GM21360 (cell line): Measurements from ENCODE around the gene CUL4A.
"Not testable (repeated sequence)": the region's sequence is repeated elsewhere in the genome, so short reads cannot be mapped to it uniquely, and the experiment has no call there.

ENCODE experiments used
- ATAC-seq: cut with Tn5 transposase; IDR thresholded peaks from one replicate; pipeline ENCODE4 v1.9.1; 2021; ENCODE audit warnings: mild to moderate bottlenecking, moderate library complexity; ENCODE audit not compliant: unreplicated experiment

Gene CUL4A

DNA sequence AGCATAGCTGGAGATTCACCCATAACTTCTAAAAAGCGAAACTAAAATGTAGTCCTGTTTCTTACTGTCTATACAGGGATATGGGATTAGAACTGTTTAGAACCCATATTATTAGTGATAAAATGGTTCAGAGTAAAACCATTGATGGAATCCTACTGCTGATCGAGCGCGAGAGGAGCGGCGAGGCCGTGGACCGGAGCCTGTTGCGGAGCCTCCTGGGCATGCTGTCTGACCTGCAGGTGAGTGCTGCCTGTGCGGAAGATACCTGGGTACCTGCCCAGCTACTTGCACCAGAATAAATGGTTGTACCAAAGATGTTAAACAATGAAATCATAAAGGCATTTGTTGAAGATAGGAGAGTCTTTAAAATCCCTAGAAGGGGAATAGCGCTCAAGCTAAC lies 23.7 kb downstream of the CUL4A start:
- no peak for ATAC-seq

DNA sequence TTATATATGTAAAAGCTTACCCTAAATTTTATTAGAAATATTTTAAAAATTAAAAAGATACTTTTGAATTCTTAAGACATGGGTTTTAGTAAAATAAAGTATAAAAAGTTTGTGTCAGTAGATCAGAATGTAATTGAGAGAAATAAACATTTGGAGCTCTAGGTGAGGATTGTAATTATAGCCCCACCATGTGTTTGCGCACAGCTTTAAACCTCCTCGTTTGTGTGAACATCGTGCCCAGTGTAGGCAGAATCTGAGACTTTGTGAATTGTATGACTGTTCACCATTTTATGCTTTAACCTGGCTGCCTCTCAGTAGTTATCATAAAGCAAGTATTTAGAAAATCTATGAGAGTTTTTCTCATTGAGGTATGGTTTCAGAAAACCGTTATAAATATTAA lies 29.1 kb downstream of the CUL4A start:
- ATAC-seq, result no peak

DNA sequence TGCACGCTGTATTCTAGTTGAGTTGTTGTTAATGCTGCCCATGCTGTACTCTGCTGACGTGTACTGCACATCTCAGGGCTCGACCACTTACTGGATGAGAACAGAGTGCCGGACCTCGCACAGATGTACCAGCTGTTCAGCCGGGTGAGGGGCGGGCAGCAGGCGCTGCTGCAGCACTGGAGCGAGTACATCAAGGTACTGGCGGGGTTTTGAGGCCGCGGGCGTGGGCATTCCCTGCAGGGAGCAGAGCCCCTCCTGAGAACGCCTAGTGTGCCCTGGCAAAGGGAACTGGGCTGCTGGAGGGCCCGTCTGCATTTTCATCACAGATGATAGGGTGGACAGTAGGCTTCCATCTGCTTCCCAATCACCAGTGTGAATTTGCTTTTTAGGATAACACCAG lies 29.9 kb downstream of the CUL4A start:
- ATAC-seq, result no peak

DNA sequence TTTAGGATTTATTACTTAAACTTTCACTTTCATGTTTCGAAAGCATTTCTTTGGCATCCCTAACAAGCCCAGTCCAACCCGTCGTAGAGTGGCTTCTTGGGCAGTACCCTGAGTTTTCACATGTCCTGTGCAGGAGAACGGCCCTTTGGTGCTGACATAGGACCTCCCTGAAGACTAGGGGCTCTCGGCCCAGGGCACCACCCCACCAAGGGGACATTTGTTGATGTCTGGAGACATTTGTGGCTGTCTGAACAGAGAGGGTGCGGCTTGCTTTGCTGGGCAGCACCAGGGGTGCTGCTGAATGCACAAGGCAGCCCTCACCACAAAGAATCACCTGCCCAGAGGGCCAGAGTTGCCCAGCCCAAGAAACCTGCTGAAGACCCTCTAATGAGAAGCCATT lies 30.6 kb downstream of the CUL4A start:
- no peak for ATAC-seq

DNA sequence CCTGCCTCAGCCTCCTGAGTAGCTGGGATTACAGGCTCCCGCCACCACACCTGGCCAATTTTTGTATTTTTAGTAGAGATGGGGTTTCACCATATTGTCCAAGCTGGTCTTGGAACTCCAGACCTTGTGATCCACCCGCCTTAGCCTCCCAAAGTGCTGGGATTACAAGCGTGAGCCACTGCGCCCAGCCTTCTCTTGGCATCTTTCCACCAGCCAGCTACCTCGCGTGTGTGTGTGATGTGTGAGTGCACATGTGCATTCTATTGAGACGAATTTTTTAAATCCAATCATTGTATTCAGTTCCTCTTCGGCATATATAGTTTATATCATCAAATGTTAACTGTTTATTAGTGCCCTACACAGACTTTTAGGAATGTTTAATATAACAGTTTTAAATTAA lies 32.2 kb downstream of the CUL4A start:
- ATAC-seq, result not testable (repeated sequence)

DNA sequence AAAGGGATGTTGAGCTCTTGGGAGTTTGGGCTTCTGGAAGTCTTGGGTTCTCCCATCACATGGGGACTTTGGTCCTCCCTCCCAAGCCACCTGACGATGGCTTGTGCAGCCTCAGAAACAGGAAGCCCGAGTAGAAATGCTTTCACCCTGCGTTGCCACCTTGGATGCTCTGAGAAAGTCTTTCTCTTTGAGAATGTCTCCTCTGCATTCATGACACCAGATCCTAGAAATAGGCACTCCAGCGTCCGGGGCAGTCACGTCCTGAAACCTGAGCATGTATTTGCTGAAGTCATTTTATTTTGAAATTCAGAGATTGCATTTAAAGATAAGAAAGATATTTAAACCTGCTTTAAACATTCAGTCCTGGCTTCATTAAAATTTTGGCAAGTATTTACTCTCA lies 34.4 kb downstream of the CUL4A start:
- no peak for ATAC-seq

DNA sequence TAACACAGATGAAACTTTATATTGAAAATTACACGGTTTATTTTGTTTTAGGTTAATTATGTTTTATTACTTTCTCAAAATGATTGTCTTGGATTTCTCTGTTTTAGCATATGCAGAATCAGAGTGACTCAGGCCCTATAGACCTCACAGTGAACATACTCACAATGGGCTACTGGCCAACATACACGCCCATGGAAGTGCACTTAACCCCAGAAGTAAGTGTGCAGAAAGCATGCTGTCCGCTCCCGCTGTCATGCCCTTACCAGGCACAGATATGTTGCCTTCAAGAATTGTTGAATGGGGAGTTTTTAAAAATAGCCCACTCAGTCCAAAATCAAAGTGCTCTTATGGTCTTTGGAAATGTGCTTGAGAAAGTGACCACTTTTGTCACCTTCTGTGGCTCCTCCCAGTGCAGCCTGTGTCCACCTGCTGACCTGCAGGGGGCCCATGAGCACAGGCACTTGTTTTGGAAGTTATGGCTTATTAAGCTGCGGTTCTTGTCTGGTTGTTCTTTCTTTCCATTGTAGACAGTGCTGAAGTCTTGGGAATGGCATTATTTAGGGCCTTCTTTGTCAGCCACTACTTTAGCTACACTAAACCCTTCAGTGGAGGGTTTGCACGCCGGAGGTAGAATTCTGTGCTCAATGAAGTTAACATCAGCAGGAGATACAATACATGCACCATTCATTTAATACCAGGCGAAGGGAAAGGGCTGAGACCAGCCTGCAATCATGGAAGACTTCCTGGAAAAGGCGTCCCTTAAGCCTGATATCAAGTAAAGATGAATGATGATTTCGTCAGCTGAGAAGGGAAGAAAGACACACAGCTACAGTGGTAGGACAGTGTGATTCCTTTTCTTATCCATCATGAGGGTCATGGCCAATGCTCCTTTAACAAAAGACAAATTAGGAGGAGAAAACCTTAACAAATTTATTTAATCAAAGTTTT lies 36.7 kb downstream of the CUL4A start:
- ATAC-seq, result no peak

DNA sequence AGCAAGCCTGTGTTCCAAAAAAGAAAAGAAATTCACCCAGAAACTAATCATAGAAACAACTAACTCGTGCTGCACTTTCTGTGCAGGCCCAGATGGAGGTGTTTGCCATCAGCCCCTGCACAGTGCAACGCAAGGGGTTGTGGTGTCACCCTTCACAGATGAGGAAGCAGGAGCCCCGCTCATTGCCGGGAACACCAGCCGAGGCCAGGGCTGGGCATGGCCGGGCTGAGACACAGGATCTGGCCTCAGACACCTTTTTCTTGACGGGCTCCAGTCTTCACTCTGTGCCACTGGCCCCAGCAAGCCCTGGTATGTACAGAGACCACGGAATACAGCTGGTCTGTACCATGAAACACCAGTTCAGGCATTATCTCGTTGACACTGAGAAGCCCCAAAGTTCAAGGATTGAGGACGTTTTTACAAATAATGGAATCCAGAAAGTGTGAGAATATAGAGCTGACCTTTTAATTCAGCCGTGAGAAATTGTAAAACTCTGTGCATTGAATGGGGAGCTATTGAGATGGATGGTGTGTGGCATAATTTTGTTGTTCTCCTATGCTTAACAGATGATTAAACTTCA lies 43.2 kb downstream of the CUL4A start:
- no peak for ATAC-seq

DNA sequence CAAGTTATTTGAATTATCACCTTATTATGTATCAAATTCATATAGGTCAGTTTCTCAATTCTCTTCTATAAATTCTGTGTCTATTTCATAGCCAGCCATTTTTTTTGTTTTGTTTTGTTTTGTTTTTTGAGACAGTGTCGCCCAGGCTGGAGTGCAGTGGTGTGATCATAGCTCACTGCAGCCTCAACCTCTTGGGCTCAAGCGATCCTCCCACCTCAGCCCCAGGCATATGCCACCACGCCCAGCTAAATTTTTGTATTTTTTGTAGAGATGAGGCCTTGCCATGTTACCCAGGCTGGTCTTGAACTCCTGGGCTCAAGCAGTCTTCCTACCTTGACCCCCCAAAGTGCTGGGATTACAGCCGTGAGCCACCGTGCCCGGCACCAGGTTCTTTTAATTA lies 48.5 kb downstream of the CUL4A start:
- ATAC-seq, result not testable (repeated sequence)

DNA sequence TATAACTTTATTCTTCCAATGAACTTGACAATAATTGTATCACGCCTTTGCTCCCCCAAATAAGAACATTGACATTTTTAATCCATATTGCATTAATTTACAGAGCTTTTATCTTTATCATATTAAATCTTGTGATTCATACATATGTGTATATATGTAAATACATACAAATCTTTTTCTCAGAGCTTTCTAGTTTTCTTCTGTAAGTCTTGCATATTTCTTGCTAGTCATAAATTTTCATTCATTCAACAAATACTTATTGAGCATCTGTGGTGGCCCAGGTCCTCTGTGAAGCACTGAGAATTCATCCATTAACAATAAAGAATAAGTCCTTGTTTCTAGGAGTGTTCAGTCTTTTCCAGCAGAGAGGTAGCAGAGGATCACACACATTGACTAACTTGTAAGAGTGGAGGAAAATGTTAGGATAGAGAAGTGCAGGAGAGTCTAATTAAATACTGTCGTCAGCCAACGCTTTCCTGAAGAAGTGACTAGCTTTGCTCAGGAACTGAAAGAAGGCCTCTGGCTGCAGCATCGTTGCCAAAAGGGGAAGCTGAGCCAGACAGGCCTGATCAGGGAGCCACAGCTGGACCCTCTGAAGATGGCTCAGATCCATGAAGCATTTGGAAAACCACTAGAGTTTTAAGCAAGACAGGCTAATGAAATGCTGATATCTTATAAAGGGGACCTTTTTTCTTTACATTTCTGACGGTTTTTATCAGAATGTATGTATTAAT lies 49.1 kb downstream of the CUL4A start:
- no peak for ATAC-seq

DNA sequence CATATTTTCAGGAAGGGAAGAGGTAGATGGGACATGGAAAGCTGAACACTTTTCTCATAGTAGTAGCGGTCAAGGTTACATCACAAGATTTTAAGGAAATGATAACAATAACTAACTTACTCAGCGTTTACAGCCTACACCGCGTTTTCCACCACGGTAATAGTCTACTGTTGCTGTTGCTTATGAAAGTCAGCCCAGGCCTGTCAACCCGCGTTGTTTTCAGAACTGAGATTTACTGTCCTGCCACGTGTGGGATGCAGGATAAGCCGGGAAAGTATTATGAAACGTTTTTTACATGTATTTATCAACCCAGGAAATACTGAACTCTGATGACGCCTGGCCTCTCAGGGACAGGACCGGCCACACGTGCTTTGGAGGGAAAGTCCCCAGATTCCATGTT lies 51.6 kb downstream of the CUL4A start:
- no peak for ATAC-seq

DNA sequence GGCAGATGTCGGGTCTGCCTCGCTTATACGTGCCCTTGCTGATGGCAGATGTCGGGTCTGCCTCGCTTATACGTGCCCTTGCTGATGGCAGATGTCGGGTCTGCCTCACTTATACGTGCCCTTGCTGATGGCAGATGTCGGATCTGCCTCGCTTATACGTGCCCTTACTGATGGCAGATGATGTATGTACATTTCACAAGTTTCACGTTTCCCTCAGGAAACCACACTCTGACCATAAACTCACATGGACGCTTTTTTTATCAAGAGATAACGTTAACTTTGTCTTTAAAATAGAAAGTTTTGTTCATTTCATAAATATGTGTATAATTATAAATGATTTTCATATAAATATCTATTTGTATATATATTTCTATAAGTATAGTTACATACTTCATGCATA lies 53.6 kb downstream of the CUL4A start:
- ATAC-seq, result not testable (repeated sequence)

DNA sequence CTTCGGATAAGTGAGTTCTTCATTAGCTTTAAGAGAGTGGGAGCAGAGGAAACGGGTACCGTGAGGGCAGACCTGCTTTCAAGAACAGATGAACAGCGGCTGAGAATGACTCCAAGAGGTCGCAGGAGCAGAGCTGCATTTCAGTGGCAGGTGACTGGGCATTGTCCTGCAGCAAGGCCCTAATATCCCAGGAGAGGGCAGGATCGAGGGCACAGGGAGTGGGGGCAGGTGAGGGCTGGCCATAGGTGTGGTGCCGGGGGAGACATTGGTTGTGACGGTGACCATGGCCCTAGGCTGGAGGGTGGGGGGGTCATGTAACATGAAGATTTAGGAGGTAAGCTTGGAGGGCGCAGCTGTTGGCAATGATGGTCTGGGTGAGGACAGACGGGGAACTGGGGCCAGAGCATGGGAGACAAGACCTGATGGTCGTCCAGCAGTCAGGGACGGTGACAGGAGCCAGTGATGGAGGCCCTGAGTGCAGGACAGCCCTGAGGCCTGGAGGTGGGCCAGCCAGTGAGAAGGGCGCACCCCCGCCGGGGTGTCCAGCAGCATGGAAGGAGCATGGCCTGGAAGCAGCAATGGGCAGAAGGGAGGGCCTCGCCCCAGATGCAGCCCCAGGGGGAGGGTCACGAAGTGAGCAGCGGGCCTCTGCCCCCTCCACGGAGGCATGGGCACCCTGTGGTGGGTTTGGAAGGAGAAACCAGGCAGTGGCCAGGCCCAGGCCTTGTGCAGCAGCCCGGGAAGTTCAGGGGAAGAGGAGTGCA lies 58.4 kb downstream of the CUL4A start:
- no peak for ATAC-seq

DNA sequence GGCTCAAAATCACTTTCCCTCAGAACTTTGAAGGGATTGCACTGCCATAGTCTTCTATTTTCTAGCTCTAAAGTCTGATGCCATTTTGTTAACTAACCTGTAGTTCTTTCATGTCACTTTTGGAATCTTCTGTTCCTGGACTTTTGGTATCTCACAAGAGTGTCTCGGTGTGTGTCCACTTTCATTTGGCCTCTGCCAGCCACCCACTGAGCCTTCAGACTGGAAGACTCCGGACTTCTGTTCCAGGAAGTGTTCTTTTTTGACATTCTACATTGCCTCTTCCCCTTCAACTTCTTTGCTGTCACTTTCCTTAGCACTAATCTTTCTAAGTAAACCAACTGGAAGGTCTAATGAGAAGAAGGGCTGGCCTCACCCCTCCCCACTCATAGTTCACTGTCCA lies 62.6 kb downstream of the CUL4A start:
- no peak for ATAC-seq

DNA sequence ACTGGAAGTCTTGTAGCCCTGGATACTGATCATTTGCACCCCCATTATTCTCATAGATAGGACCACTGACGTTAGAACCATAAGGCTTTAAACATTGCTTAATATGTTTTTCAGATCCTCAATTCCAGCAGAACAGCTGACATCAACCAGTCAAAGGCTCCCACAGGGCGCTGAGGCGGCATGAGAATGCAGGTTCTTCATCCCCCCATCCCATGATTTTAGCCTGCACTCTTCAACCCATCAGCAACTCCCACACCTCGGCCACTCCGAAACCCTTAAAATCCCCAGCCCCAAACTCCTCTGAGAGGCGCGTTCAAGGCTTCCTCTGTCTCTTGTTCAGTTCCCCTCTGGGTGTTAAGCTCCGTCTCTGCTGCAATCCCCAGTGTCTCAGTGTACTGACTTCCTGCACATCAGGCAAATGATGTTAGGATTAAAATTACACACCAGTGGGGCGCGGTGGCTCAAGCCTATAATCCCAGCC lies 63.3 kb downstream of the CUL4A start:
- no peak for ATAC-seq

DNA sequence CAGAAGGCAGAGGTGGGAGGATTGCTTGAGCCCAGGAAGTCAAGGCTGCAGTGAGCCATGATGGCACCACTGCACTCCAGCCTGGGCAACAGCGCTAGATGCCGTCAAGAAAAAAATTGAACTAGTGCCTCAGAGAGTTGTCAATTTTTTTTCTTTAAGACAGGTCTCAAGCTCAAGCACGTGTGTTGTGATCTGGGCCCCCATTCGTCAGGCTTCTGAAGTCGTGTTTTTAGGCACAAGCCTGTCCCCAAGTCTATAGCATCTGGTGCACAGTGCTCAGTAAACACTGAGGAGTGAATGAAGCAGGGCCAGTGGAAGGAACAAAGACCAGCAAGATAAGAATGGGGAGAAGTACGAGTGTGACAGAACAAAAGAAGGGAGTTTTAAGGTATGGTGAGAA lies 63.9 kb downstream of the CUL4A start:
- no peak for ATAC-seq

DNA sequence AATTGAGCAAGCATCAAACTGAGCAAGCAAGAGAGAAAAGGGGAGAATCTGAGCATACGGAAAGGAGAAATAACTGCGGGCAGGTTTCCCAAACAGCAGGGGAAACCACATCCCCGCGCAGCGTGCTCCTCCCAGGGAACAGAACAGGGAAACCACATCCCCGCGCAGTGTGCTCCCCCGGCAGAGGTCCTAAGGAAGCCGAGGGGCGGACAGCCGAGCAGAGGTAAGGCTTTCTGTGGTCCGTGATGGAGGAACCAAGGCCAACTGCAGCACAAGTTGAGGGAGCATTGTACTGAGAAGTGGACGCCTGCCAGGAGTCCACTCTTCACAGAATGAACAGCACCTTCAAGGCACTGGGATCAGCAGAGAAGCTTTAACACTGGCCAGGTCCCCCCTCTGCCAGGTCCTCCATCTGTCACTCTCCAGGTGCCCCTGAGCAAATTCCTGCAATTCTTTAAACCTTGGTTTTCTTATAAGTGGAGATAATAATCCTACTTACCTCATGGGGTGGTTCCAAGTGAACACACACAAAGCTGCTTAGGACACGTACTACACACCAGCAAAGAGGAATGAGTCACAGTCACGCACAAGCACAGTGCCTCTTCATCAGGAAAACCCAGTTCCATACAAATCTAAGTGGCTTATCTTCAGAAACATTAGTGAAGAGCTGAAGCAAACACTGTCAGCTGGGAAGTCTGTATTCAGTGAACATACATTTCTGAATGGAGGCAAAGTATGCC lies 64.6 kb downstream of the CUL4A start:
- ATAC-seq, result no peak

DNA sequence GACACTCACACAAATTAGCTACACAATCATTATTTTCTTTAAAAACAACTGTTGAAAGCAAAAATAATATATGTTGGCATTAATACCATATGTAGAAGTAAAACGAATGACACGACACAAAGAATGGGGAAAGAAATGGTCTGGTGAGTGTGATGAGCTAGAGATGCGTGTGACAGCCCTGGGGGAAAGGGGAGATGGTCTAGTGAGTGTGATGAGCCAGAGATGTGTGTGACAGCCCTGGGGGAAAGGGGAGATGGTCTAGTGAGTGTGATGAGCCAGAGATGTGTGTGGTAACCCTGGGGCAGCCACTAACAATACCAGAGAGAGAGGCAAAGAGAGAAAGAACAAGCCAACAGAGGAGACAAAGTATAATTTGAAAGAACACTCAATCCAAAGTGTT lies 65.3 kb downstream of the CUL4A start:
- ATAC-seq, result no peak

DNA sequence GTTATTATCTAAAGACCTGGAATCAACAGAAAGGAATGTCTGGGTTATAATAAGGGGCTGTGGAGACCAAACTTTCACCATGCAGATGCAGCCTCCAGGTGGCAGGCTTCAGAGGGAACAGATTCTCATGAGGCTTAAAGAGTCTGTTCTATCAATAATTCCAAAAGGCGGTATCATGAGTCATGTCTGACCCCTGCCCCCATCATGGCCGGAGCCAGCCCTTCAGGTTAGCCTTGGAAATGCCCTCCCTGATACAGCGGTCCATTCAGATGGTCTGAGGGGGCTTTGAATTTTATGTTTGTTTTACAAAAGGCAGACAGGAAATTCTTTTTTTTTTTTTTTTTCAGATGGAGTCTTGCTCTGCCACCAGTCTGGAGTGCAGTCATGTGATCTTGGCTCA lies 66.0 kb downstream of the CUL4A start:
- ATAC-seq, result no peak

DNA sequence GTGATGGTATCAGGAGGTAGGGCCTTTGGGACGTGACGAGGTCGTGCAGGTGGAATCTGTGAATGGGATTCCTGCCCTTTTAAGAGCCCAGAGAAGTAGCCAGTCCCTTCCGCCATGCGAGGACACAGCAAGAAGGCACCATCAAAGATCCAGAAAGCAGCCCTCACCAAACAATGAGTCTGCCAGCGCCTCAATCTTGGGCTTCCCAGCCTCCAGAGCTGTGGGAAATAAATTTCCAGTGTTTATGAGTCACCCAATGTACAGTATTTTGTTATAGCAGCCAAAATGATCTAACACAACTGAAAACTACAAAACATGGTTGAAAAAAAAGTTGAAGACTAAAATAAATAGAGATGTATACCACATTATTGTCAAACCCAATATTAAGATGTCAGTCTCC lies 70.7 kb downstream of the CUL4A start:
- no peak for ATAC-seq
